ENCODE results near the gene LFNG. TPM values are rescaled to one million over a fixed set of nuclear protein-coding genes. Genes with fewer than 3 reads are reported as not detected.

LFNG gene
- total and polyA plus RNA-seq, 2 of the 13 experiments (the other 11 are each of a cell fraction or from before 2014, with no cell fraction given) = 0.44 to 1.5 TPM

- TF ChIP-seq TBX2 (CRISPR knock-in tag; IDR thresholded peaks at IDR 0.05; ENCODE audit: borderline replicate concordance) (no peak), ZNF768 (CRISPR knock-in tag; IDR thresholded peaks at IDR 0.05) (no peak), ZGPAT (CRISPR knock-in tag; IDR thresholded peaks at IDR 0.05) (no peak), ZNF367 (CRISPR knock-in tag; IDR thresholded peaks at IDR 0.05; ENCODE audit: borderline replicate concordance) (no peak), MYC (CRISPR knock-in tag; IDR thresholded peaks at IDR 0.05; ENCODE audit: borderline replicate concordance) (no peak), MBD4 (IDR thresholded peaks at IDR 0.05; ENCODE audit: borderline replicate concordance, low read length) (no peak), CSRNP2 (CRISPR knock-in tag; conservative IDR thresholded peaks at IDR 0.05; ENCODE audit: low read depth) (no peak), WIZ (CRISPR knock-in tag; IDR thresholded peaks at IDR 0.05) (no peak), RAD51 (IDR thresholded peaks at IDR 0.05; ENCODE audit: borderline replicate concordance) (no peak)
Observed at GRCh38 chr7:2516194-2516555, 3.4 kb upstream of the LFNG start (continued).

GRCh38 chr7:2517026-2517425, 2.5 kb upstream of the LFNG start:
- 10% methylated on average over 5 of the region's 8 CpGs for WGBS (ENCODE audit: low lambda C conversion rate)
- H3K4me3 ChIP-seq (replicated peaks in 1 of 3; ENCODE audit: insufficient read depth in 1 of 3, low read depth in 2 of 3, low read length in 3 of 3) = no peak overlapping the region
- CTCF ChIA-PET (ENCODE audit: low intra/inter-chr PET ratio, low total read pairs) = no interaction called here
- no peaks in the 10 kb centered on the region for H3K79me2 ChIP-seq (ENCODE audit: insufficient read depth, low read length)
- BruUV-seq (replicated peaks) = no TSS peak
- no peak overlapping the region for H3K27ac ChIP-seq (ENCODE audit: extremely low read length, insufficient read depth, low read length)
- FAIRE-seq (no peak), ATAC-seq (no peak), DNase-seq (ENCODE audit: low spot score) (no peak)
- H3K36me3 ChIP-seq (replicated peaks in 1 of 2; ENCODE audit: control insufficient read depth in 1 of 2, insufficient read depth in 2 of 2, low read length in 2 of 2) = no peaks in the 10 kb centered on the region
- no peak overlapping the region for H2AFZ ChIP-seq (ENCODE audit: low read length)
- H3K9me3 ChIP-seq (ENCODE audit: low read length) = no peaks in the 10 kb centered on the region
- in situ Hi-C loops (cut with HindIII; ENCODE audit: extremely low pct_ligation_motif_present, low pct_unique_long_range_greater_than_20kb) (no loop called here), intact Hi-C loops (cut with micrococcal nuclease; ENCODE audit: unreplicated experiment) (no loop called here)
- H3K4me1 ChIP-seq (ENCODE audit: insufficient read depth, low read length) = peaks cover 66% of the 10 kb centered on the region
- TF ChIP-seq ZNF10 (CRISPR knock-in tag; IDR thresholded peaks at IDR 0.05; ENCODE audit: borderline replicate concordance, low read depth) = no peak
- no peak for TF ChIP-seq TAF1 (CRISPR knock-in tag; IDR thresholded peaks at IDR 0.05)
- no peak for TF ChIP-seq MZF1 (CRISPR knock-in tag; IDR thresholded peaks at IDR 0.05; ENCODE audit: borderline replicate concordance)
- TF ChIP-seq DBP (CRISPR knock-in tag; IDR thresholded peaks at IDR 0.05; ENCODE audit: not compliant biosample characterization) = no peak
- TF ChIP-seq ZNF160 (CRISPR knock-in tag; IDR thresholded peaks at IDR 0.05) = no peak
- no peak for TF ChIP-seq ZBTB42 (CRISPR knock-in tag; IDR thresholded peaks at IDR 0.05)
- TF ChIP-seq UBTF (CRISPR knock-in tag; IDR thresholded peaks at IDR 0.05) = no peak
- TF ChIP-seq RBM22 (optimal IDR thresholded peaks at IDR 0.05; ENCODE audit: low read length) = no peak
- no peak for TF ChIP-seq ZNF263 (CRISPR knock-in tag; IDR thresholded peaks at IDR 0.05)
- no peaks in the 10 kb centered on the region for H4K20me1 ChIP-seq (ENCODE audit: insufficient read depth, low read length)
- POLR2A ChIA-PET = interaction anchor here (0.6 kb wide), 1 partner anchor 149 kb away, joined by 3 read pairs; no protein-coding TSS in a partner anchor
- H3K27me3 ChIP-seq (ENCODE audit: control insufficient read depth in 1 of 2, insufficient read depth in 2 of 2, low read length in 2 of 2) = peaks cover 8 to 79% of the 10 kb centered on the region in 2 experiments
- H3K9ac ChIP-seq (ENCODE audit: insufficient read depth, low read depth, low read length) = no peak overlapping the region
- no peak overlapping the region for H3K4me2 ChIP-seq (ENCODE audit: low read depth, low read length)

Measured in HepG2 (cell line).